Raji (cell line): ENCODE results near the gene DLG2.

Experiments
- POLR2A ChIP-seq: IDR thresholded peaks from 2 replicates; pipeline ENCODE4 v1.6.1; 2011; ENCODE audit warnings: low read depth, low read length, control low read depth; ENCODE audit not compliant: insufficient read depth

Gene DLG2

DNA sequence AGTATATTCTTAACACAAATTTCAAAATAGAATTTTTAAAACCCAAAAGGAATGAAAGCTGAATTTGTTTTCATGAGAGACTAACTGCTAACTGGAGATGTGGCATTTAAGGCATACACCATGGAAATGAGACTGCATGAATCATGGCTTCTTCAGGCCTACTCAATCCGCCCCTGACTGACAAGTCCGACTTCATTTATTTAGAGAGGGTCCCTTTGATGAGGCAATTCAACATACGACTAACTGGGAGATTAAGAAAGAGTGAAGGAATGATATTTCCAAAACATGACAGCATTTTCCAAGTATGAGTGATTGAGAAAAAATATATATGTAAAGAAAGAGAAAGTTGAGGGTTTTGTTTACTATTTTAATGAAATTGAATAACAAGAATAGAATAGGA lies 720.1 kb downstream of the DLG2 start:
- no peak for TF ChIP-seq POLR2A

DNA sequence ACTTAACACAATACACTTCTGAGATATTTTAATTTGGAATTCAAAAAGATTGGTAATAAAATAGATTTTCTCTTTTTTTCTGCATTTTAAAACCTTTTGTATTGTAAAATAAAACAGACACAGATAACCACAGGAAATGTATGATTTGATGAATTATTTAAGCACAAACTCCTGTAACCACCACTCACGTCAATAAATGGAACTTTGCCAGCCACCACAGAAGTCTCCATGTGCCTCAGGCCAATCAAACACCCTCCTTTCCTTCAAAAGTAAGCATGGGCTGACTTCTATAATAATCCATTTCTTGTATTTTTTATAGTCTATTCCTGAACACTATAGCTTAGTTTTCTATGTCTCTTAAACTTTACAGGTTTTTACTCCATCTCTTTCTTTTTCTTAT lies 721.7 kb downstream of the DLG2 start:
- TF ChIP-seq POLR2A: no peak

DNA sequence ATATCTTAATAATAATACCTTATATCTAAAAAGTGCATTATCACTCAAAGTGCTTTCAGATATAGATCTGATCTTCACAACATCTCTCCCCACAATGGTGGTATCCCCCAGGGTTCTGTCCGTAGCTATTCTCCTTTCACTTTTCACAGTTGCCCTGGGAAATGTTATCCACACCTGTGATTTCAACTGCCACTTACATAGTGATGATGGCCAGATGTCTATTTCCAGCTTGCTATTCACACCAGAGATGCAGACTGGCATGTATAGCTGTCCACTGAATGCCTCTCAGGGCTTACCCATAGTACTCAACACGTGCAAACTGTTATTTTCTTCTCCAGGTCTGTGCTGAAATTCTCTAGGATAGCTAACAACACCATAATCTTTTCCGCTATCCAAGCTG lies 724.7 kb downstream of the DLG2 start:
- TF ChIP-seq POLR2A: no peak

DNA sequence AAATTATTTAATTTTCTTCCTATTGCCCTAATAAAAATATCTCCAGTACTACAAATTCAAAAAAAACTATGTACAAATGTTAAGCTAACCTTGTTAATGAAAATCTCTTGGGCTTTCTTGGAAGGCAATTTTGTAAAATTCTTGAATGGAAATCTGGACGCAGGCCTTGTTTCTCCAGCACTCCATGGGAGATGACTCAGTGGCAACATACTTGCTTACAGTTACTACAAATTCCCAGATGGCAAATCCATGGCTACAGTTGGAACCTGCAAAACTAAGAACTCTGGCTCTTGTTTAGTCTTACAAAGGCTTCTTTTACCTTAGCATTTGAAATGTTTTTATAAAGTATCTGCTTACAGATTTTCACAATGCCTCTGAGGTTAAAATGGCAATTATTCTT lies 725.2 kb downstream of the DLG2 start:
- no peak for TF ChIP-seq POLR2A

DNA sequence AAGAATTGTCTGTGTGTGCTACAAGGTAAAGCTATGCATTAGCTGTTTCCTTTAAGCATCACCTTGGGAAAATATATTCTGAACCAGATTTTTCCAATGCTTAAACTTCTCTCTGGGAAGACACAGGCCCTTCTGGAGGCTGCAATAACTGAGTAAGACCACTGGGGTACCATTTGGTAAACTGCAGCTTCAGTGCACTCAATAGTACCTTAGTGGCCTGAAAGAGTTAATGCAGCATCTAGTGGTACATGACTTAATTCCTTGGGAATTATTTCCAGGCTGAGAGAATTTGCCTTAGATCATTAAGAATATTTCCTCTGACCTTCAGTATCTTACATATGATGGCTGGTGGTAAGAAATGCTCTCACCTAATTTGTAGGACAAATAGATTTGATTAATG lies 727.4 kb downstream of the DLG2 start:
- TF ChIP-seq POLR2A: no peak

DNA sequence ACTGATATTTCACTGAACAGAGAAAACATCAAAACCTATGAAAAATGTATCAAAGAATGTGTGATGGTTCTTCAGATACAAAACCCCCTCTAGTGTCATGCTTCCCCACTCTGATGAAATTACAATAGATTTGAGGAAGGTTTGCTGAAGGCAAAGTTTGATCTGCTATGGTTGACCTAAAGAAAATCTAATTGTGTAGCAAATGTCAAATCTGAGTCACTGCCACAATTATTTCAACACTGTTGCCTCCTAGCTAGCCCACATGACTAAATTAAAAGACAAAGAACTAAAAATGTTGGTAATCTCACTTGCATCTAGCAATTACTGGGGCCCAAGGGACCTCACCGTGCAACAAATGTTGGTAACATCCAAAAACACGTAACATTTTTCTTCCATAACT lies 728.0 kb downstream of the DLG2 start:
- TF ChIP-seq POLR2A: no peak

DNA sequence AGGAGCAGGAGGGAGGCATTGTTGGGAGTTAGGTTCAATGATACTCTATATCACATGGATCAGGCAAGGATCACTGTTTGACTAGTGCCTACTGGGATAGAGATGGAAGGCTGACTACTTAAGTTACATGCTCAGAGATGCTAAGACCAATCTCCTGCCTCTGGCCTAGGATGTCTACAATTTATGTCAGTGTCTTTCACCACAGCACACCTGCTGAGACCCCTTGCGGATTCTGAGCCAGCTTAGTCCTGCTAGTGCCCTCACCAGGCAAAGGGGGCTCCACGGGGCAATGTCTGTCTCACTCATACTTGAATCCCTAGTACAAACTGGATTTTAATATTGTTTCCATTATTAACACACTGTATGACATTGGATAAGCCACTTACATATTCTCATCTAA lies 732.5 kb downstream of the DLG2 start:
- no peak for TF ChIP-seq POLR2A

DNA sequence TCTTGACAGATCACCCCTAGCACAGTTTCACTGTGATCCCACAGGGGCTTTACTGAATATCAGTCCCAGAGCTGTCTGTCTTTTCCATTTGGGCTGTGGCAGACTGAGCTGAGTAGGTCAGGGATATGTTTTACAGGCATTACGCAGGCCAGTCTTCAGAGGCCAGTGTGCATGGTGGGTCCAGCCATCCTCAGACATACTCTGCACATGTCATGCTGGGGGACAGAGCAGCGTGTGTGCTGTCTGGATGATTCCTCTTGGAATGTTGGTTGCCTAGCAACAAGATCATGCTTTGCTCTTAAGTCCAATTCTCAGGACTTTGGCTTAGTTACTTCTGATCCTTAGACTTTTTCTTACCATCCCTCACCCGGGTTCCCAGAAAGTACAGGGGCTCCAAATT lies 736.5 kb downstream of the DLG2 start:
- TF ChIP-seq POLR2A: no peak

DNA sequence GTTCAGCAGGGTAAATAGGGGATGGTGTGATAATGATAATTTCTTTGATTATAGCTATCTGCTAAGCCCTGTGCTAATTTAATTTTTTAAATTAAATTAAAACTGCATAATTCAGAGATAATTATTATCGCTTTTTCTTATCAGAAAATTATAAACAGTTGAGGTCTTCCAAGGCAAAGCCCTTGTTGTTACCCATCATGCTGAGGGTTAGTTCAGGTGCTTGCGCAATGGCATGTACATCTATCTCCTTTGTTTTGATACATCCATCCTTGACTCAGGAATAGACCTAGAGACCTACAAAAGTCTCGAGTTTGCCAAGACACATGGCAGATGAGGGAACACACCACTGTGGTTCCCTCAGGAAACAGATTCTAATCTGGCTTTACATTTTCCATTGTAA lies 737.6 kb downstream of the DLG2 start:
- no peak for TF ChIP-seq POLR2A

DNA sequence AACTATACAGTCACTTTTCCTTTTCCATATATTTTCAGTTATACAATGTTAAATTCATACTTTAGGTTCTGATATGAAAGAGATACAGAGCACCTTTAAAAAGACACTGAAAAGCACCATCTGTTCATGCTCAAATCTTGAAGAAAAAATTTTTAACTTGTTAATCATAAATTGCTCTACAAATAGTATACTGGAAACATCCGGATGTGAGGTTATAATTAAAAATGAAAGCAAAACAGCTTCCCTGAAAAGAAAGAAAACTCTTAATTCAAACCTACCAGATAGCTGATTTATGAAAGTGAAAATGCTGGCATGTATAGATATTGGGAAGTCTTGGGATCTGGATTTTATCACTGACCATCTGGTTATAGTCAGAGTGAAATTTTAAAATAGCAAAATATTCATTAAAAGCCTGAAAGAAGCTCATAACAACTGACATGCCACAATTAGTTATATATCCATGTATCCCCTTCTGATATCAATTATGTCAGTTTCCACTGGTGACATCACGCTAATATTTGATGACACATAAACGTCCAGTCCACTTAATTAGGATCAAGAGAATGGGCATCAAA lies 740.0 kb downstream of the DLG2 start:
- no peak for TF ChIP-seq POLR2A

DNA sequence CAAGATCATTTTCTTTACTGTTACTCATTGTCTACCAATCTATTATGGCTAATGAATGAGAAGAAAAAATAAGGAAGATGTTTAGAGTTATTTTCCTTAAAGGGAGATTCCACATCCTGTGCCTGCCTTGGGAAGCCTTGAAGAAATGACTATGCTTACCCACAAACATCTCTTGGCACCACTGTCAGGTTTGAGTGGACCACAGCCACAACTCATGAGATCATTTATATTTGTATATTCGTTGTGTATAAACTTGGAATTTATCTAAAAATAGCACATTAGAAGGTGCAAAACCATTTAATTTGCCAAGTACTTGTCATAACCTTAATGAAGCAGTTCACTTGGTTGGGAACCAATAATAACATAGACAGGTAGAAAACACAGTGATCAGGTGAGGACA lies 740.8 kb downstream of the DLG2 start:
- no peak for TF ChIP-seq POLR2A

DNA sequence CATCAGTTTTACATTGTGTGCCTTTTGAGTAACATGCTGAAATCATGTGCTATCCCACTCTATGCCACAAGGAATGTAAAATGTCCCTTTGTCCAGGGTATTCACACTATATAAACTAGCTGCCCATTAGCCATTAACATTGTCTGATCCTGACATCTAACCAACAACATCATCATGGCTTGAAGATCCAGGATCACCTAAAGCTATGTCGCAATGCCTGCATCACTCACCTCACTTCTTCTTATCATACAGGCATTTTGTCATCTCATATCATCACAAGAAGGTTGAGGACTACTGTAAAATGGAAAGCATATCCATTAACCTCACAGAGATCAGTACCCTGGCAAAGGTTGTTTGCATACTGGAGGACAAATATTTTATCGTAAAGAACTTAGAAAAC lies 742.3 kb downstream of the DLG2 start:
- TF ChIP-seq POLR2A: no peak

DNA sequence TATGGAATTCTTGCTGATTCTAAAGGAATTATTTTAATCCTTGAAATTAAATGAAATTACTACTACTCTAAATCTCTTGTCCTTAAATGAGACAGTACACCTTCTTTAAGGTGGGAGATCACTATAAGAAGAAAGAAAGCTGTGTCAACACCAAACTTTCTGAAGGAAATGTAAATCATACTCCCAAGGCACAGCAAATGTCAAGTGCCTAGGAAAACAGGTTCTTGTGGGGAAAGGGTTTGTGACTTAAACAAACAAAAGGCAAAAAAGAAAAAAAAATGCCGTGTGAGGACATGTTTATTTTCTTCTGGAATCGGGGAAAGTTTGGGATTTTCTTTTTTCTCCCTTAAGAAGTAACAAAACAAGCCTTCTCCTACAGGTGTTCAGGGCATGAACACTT lies 745.1 kb downstream of the DLG2 start:
- no peak for TF ChIP-seq POLR2A

DNA sequence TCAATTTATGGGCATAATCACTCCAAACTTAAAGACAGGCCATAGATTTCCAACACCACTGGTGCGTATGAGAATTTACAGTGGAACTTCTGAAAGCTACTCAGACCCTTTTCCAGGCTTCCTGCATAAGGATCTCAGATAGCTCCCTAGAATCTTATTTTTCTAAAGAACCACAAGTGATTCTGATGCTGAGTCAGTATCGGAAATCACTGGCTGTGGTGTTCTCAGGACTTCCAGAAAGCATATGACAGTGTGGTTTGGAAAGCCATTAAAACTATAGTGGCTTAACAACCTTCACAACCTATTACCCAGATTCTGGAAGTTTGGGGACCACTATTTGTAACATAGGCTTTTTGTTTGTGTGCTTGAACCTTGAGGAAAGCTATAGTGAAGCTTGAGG lies 756.0 kb downstream of the DLG2 start:
- TF ChIP-seq POLR2A: no peak

DNA sequence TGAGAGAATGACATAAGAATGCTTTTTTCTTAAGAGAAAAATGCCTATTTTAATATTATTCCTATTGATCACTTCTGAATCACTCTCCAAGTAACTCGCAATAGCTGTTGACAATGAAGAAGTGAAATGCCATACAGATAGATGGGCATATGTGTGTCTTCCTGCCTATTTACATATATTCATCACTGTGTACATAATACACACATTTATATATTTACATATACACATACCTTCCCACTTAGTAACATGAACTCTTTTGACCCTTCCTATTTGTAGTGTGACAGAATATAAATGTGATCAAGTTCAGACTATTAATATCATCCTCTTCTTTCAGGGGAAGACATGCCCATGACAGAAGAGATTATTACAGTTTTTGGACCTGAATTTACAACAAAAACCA lies 756.7 kb downstream of the DLG2 start:
- TF ChIP-seq POLR2A: no peak

DNA sequence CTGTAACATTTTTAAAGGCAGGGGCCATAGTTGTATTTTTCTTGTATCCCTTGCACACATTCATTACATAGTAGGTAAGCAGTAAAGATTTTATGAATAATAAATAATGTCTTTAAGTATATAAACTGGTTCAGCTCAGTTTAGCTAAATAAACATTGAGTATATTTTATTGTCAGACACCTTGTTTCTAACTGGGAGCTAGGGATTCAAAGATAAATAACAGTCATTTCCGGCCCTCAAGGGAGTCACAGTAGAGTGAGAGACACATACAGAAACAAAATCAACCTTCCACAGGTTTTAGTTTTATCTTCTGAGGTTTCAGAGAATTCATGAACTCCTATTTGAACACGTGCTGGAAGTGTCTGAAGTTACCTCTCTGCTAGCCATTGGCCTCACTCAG lies 760.2 kb downstream of the DLG2 start:
- TF ChIP-seq POLR2A: no peak

DNA sequence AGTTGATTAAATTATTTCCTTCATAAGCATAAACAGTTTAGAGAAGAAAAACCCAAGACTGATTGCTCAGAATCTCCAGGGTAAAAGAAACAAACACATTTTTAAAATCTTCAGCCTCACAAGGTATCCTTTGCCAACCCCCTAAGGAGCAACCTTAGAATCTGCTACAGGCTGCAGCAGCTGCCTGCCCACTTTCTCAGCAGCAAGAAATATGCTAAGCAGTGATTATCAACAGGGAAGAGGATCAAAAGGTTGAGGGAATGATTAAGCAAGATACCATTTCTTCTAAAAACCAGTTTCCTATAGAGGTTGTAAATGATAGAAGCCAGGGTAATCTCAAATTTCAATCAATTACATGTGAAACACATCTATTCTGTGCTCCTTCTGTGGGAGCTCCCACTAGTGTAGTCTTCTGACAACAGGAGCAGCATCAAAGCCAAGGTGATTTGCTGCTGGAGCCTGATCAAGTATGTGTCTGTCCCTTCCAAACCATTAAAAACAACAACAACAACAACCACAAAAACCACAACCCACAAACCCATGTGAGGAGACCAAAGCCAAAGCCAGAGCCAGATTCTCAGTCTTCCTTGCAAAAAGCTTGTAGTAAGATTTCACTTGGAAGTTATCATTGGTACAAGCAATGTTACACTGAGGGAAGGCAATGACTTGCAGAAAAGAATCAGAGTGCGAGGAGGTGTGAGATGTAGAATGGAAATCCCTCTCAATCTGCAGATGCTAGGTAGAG lies 761.2 kb downstream of the DLG2 start:
- TF ChIP-seq POLR2A: no peak
